SU-DHL-6 (cell line): Measurements from ENCODE around the gene RFTN2.

Experiments used
- H2AFZ ChIP-seq: fragments of 200-600 bp; sonication (generic); 2 replicates; pipeline ENCODE4 v1.6.1; 2014; ENCODE audit warnings: low read depth, mild to moderate bottlenecking, moderate library complexity, mixed read lengths, antibody characterized with exemption, low read length; ENCODE audit not compliant: severe bottlenecking
- H3F3A ChIP-seq: fragments of 200-600 bp; shearing (Covaris generic); 2 replicates; pipeline ENCODE4 v1.6.0; 2016; ENCODE audit warnings: antibody characterized with exemption, mild to moderate bottlenecking; ENCODE audit not compliant: insufficient read depth
- H3K27ac ChIP-seq: fragments of 200-600 bp; sonication (generic); 2 replicates; pipeline ENCODE4 v1.5.1; 2016; ENCODE audit warnings: low read depth, mild to moderate bottlenecking, low read length, moderate library complexity, mixed read lengths
- H3K27me3 ChIP-seq: fragments of 200-600 bp; sonication (generic), shearing (Covaris generic); 2 replicates; pipeline ENCODE4 v1.6.0; 2014; ENCODE audit warnings: mild to moderate bottlenecking, low read length
- H3K36me3 ChIP-seq: fragments of 200-600 bp; sonication (generic); 2 replicates; pipeline ENCODE4 v1.6.1; 2014; ENCODE audit warnings: mild to moderate bottlenecking, low read length, mixed read lengths
- H3K4me2 ChIP-seq: fragments of 300-600, 200-600 bp; shearing (Covaris generic), sonication (generic); 2 replicates; pipeline ENCODE4 v1.6.0; 2014; ENCODE audit warnings: low read length, low read depth, mild to moderate bottlenecking; ENCODE audit not compliant: poor library complexity, severe bottlenecking
- H3K4me3 ChIP-seq: fragments of 200-600 bp; sonication (generic); 2 replicates; pipeline ENCODE4 v1.5.1; 2014; ENCODE audit warnings: antibody characterized with exemption, low read length, mild to moderate bottlenecking, mixed read lengths; ENCODE audit not compliant: insufficient read depth, poor library complexity, severe bottlenecking
- H3K79me2 ChIP-seq: fragments of 200-600 bp; sonication (generic); 2 replicates; pipeline ENCODE4 v1.6.1; 2014; ENCODE audit warnings: mild to moderate bottlenecking, low read length, moderate library complexity; ENCODE audit not compliant: insufficient read depth
- H3K9ac ChIP-seq: fragments of 200-600 bp; sonication (generic); 2 replicates; pipeline ENCODE4 v1.7.0; 2014; ENCODE audit warnings: mild to moderate bottlenecking, low read length
- H3K9me2 ChIP-seq: fragments of 200-600 bp; sonication (generic); replicated peaks from 2 replicates; pipeline ENCODE4 v1.6.1; 2014; ENCODE audit warnings: low read length; ENCODE audit not compliant: insufficient read depth
- H3K9me3 ChIP-seq: fragments of 200-600 bp; sonication (generic); 2 replicates; pipeline ENCODE4 v1.6.1; 2014; ENCODE audit warnings: low read length, mixed read lengths; ENCODE audit not compliant: insufficient read depth
- H4K20me1 ChIP-seq: fragments of 200-600 bp; sonication (generic); 2 replicates; pipeline ENCODE4 v1.6.1; 2014; ENCODE audit warnings: low read depth, mild to moderate bottlenecking, antibody characterized with exemption, low read length, moderate library complexity, mixed read lengths
- EZH2phosphoT487 ChIP-seq: fragments of 200-600 bp; sonication (generic), shearing (Covaris generic); conservative IDR thresholded peaks from 2 replicates; pipeline ENCODE4 v1.6.1; 2018; ENCODE audit warnings: mild to moderate bottlenecking, antibody characterized with exemption, low read length, moderate library complexity, mixed read lengths
- TF ChIP-seq, protein P1 (sequence below): fragments of 200-600 bp; sonication (generic); IDR thresholded peaks from one replicate; pipeline ENCODE4 v1.5.1; 2017; ENCODE audit warnings: antibody characterized with exemption, mild to moderate bottlenecking, low read length, moderate library complexity; ENCODE audit not compliant: insufficient read depth, poor library complexity, severe bottlenecking

RFTN2 gene

GRCh38 chr2:197539734-197540133 is 135.7 kb downstream of the RFTN2 start:
- H3K9me2 ChIP-seq = no peaks in the 10 kb centered on the region
- H4K20me1 ChIP-seq = no peaks in the 10 kb centered on the region; the same call in 1 of the 2 replicates
- H3K27me3 ChIP-seq = no peaks in the 10 kb centered on the region
- H2AFZ ChIP-seq = no peak overlapping the region
- H3K9me3 ChIP-seq = no peaks in the 10 kb centered on the region
- no peak overlapping the region for H3K4me2 ChIP-seq
- no peak overlapping the region for H3K9ac ChIP-seq
- peaks cover 35% of the 10 kb centered on the region; the same call in 1 of the 2 replicates for H3K36me3 ChIP-seq
- H3K27ac ChIP-seq = no peak overlapping the region
- H3K4me3 ChIP-seq = no peak overlapping the region
- TF ChIP-seq, protein P1, sequence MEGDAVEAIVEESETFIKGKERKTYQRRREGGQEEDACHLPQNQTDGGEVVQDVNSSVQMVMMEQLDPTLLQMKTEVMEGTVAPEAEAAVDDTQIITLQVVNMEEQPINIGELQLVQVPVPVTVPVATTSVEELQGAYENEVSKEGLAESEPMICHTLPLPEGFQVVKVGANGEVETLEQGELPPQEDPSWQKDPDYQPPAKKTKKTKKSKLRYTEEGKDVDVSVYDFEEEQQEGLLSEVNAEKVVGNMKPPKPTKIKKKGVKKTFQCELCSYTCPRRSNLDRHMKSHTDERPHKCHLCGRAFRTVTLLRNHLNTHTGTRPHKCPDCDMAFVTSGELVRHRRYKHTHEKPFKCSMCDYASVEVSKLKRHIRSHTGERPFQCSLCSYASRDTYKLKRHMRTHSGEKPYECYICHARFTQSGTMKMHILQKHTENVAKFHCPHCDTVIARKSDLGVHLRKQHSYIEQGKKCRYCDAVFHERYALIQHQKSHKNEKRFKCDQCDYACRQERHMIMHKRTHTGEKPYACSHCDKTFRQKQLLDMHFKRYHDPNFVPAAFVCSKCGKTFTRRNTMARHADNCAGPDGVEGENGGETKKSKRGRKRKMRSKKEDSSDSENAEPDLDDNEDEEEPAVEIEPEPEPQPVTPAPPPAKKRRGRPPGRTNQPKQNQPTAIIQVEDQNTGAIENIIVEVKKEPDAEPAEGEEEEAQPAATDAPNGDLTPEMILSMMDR = no peak
- no peak for TF ChIP-seq EZH2phosphoT487
- peaks cover 26% of the 10 kb centered on the region; the same call in 1 of the 2 replicates for H3K79me2 ChIP-seq
- H3F3A ChIP-seq = no peaks in the 10 kb centered on the region

DNA sequence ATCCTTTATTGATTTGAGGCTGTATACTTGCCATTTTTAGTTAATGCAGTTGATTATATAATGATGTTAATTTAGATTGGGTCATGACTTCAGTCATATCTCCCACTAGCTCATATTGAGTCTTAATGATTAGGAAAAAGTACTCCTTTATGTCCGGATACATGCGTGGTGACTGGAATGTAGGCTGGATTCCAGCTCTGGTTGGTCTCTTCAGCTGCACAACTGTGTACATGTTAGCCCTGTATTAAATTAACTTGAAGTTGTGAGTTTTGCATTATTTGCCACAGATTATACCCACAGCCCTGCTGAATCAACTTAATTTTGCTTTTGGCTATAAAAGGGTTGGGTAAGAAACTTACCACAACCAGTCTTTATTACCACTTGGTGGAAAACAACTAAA is 137.0 kb downstream of the RFTN2 start:
- Histone ChIP-seq H3K9me2 (no peaks in the 10 kb centered on the region), H3K27me3 (no peaks in the 10 kb centered on the region), H3K9me3 (no peaks in the 10 kb centered on the region), H3K27ac (no peak overlapping the region), H2AFZ (no peak overlapping the region), H3K9ac (no peak overlapping the region), H4K20me1 (no peaks in the 10 kb centered on the region; the same call in 1 of the 2 replicates), H3F3A (no peaks in the 10 kb centered on the region), H3K36me3 (peaks cover 34% of the 10 kb centered on the region; the same call in 1 of the 2 replicates), H3K4me3 (no peak overlapping the region), H3K4me2 (no peak overlapping the region), H3K79me2 (peaks cover 38% of the 10 kb centered on the region; the same call in 1 of the 2 replicates)
- TF ChIP-seq EZH2phosphoT487 = no peak
- TF ChIP-seq, protein P1 = no peak
